HEK293 (cell line): ENCODE results near the gene NFIL3.
"Not testable (repeated sequence)": the region's sequence is repeated elsewhere in the genome, so short reads cannot be mapped to it uniquely, and the experiment has no call there.

Experiments used
- CTCF ChIA-PET: fragments of 350-600 bp; formaldehyde crosslinking; extraction: SDS; loops from one replicate; lab custom pipeline; 2021; ENCODE audit warnings: antibody characterized with exemption; lab: Yijun Ruan, JAX
- POLR2A ChIA-PET: fragments of 300-600 bp; formaldehyde crosslinking; extraction: SDS; loops from one replicate; lab custom pipeline; 2020; ENCODE audit warnings: antibody characterized with exemption, inconsistent platforms; lab: Yijun Ruan, JAX
- H3K27ac ChIP-seq: fragments of 200-500 bp; sonication (Bioruptor generic); 2 replicates; pipeline ENCODE4 v1.5.1; 2014; ENCODE audit warnings: low read depth, low read length, control low read depth, inconsistent platforms; ENCODE audit errors: extremely low read depth
- H3K36me3 ChIP-seq, 2 experiments: fragments of 200-500 bp in 1 of 2; sonication (Bioruptor generic) in 1 of 2; 1 replicate in 1 of 2; 2 replicates in 1 of 2; pipeline ENCODE4 v1.5.1; 2014 to 2017; ENCODE audit warnings: inconsistent platforms in 2 of 2, low read length in 2 of 2; ENCODE audit not compliant: control insufficient read depth in 2 of 2, insufficient read depth in 1 of 2
- H3K4me1 ChIP-seq: fragments of 200-500 bp; sonication (Bioruptor generic); 2 replicates; pipeline ENCODE4 v1.5.1; 2014; ENCODE audit warnings: mild to moderate bottlenecking, low read length, inconsistent platforms; ENCODE audit not compliant: control insufficient read depth, insufficient read depth
- H3K4me3 ChIP-seq: 2 replicates; pipeline ENCODE4 v1.5.1; 2011; ENCODE audit warnings: low read depth, mild to moderate bottlenecking, control low read depth, low read length, moderate library complexity
- H3K9me3 ChIP-seq: fragments of 200-500 bp; sonication (Bioruptor generic); 2 replicates; pipeline ENCODE4 v1.5.1; 2014; ENCODE audit warnings: low read depth, low read length, inconsistent platforms; ENCODE audit not compliant: control insufficient read depth, insufficient read depth
- GLIS1 ChIP-seq: fragments of 450-650 bp; formaldehyde crosslinking; IDR thresholded peaks from 2 replicates; pipeline ENCODE4 v1.5.1; 2016; ENCODE audit warnings: missing biosample characterization, missing genetic modification characterization
- HOXC10 ChIP-seq: sonication (generic); formaldehyde crosslinking; IDR thresholded peaks from 2 replicates; pipeline ENCODE4 v1.8.1; 2023; ENCODE audit warnings: mild to moderate bottlenecking, missing genetic modification reagents
- KLF1 ChIP-seq: fragments of 450-650 bp; formaldehyde crosslinking; IDR thresholded peaks from 2 replicates; pipeline ENCODE4 v1.5.1; 2016; ENCODE audit warnings: missing biosample characterization, missing genetic modification characterization
- KLF9 ChIP-seq: fragments of 450-650 bp; formaldehyde crosslinking; IDR thresholded peaks from 2 replicates; pipeline ENCODE4 v1.5.1; 2016; ENCODE audit warnings: missing biosample characterization, missing genetic modification characterization, low read depth
- MYNN ChIP-seq: fragments of 450-650 bp; formaldehyde crosslinking; IDR thresholded peaks from 2 replicates; pipeline ENCODE4 v1.5.1; 2016; ENCODE audit warnings: missing biosample characterization, missing genetic modification characterization, borderline replicate concordance
- OVOL3 ChIP-seq: fragments of 450-650 bp; formaldehyde crosslinking; IDR thresholded peaks from 2 replicates; pipeline ENCODE4 v1.5.1; 2016; ENCODE audit warnings: missing biosample characterization, missing genetic modification characterization
- SCRT1 ChIP-seq: fragments of 450-650 bp; formaldehyde crosslinking; IDR thresholded peaks from 2 replicates; pipeline ENCODE4 v1.5.1; 2016; ENCODE audit warnings: missing biosample characterization, missing genetic modification characterization, borderline replicate concordance
- SETDB1 ChIP-seq: IDR thresholded peaks from one replicate; pipeline ENCODE4 v1.6.1; 2017; ENCODE audit warnings: mild to moderate bottlenecking, low read length, moderate library complexity, mixed read lengths; ENCODE audit not compliant: insufficient read length
- ZBTB8A ChIP-seq: fragments of 450-650 bp; formaldehyde crosslinking; IDR thresholded peaks from 2 replicates; pipeline ENCODE4 v1.5.1; 2016; ENCODE audit warnings: missing biosample characterization, missing genetic modification characterization
- ZNF184 ChIP-seq: fragments of 450-650 bp; IDR thresholded peaks from 2 replicates; pipeline ENCODE4 v1.5.1; 2018; ENCODE audit warnings: missing biosample characterization, mild to moderate bottlenecking, missing genetic modification characterization
- ZNF335 ChIP-seq: fragments of 450-650 bp; formaldehyde crosslinking; conservative IDR thresholded peaks from 2 replicates; pipeline ENCODE4 v1.5.1; 2016; ENCODE audit warnings: missing biosample characterization, missing genetic modification characterization
- ZNF37A ChIP-seq: fragments of 450-650 bp; IDR thresholded peaks from 2 replicates; pipeline ENCODE4 v1.5.1; 2018; ENCODE audit warnings: missing biosample characterization, missing genetic modification characterization
- ZNF473 ChIP-seq: fragments of 450-650 bp; formaldehyde crosslinking; IDR thresholded peaks from 2 replicates; pipeline ENCODE4 v1.5.1; 2017; ENCODE audit warnings: missing biosample characterization, missing genetic modification characterization
- ZNF501 ChIP-seq: fragments of 450-650 bp; formaldehyde crosslinking; IDR thresholded peaks from 2 replicates; pipeline ENCODE4 v1.5.1; 2016; ENCODE audit warnings: missing biosample characterization, missing genetic modification characterization
- ZNF510 ChIP-seq: fragments of 450-650 bp; formaldehyde crosslinking; IDR thresholded peaks from 2 replicates; pipeline ENCODE4 v1.5.1; 2018; ENCODE audit warnings: mild to moderate bottlenecking, missing genetic modification characterization, missing biosample characterization; ENCODE audit not compliant: insufficient replicate concordance
- ZNF549 ChIP-seq: fragments of 450-650 bp; IDR thresholded peaks from 2 replicates; pipeline ENCODE4 v1.5.1; 2018; ENCODE audit warnings: missing biosample characterization, missing genetic modification characterization, mild to moderate bottlenecking, inconsistent platforms, moderate library complexity
- ZNF560 ChIP-seq: fragments of 450-650 bp; formaldehyde crosslinking; IDR thresholded peaks from 2 replicates; pipeline ENCODE4 v1.5.1; 2017; ENCODE audit warnings: missing biosample characterization, missing genetic modification characterization, borderline replicate concordance
- ZNF585B ChIP-seq: fragments of 450-650 bp; formaldehyde crosslinking; IDR thresholded peaks from 2 replicates; pipeline ENCODE4 v1.5.1; 2016; ENCODE audit warnings: missing biosample characterization, missing genetic modification characterization
- ZNF623 ChIP-seq: fragments of 450-650 bp; formaldehyde crosslinking; IDR thresholded peaks from 2 replicates; pipeline ENCODE4 v1.5.1; 2016; ENCODE audit warnings: missing biosample characterization, missing genetic modification characterization
- ZNF624 ChIP-seq: fragments of 450-650 bp; formaldehyde crosslinking; IDR thresholded peaks from 2 replicates; pipeline ENCODE4 v1.5.1; 2017; ENCODE audit warnings: missing biosample characterization, missing genetic modification characterization
- ZNF664 ChIP-seq: fragments of 450-650 bp; formaldehyde crosslinking; IDR thresholded peaks from 2 replicates; pipeline ENCODE4 v1.5.1; 2016; ENCODE audit warnings: missing biosample characterization, missing genetic modification characterization
- ZNF777 ChIP-seq: fragments of 450-650 bp; formaldehyde crosslinking; IDR thresholded peaks from 2 replicates; pipeline ENCODE4 v1.5.1; 2017; ENCODE audit warnings: missing biosample characterization, missing genetic modification characterization, borderline replicate concordance
- ZSCAN23 ChIP-seq: fragments of 450-650 bp; formaldehyde crosslinking; IDR thresholded peaks from 2 replicates; pipeline ENCODE4 v1.5.1; 2016; ENCODE audit warnings: missing biosample characterization, missing genetic modification characterization
- ZXDB ChIP-seq: fragments of 450-650 bp; formaldehyde crosslinking; IDR thresholded peaks from 2 replicates; pipeline ENCODE4 v1.5.1; 2016; ENCODE audit warnings: missing biosample characterization, missing genetic modification characterization
- TF ChIP-seq, protein P1 (sequence below): fragments of 450-650 bp; formaldehyde crosslinking; IDR thresholded peaks from 2 replicates; pipeline ENCODE4 v1.5.1; 2017; ENCODE audit warnings: missing biosample characterization, mild to moderate bottlenecking, missing genetic modification characterization, moderate library complexity
- TF ChIP-seq, protein P2 (sequence below): sonication (generic); formaldehyde crosslinking; IDR thresholded peaks from 2 replicates; pipeline ENCODE4 v1.8.1; 2022; ENCODE audit warnings: mild to moderate bottlenecking, moderate library complexity, missing genetic modification reagents
- TF ChIP-seq, protein P3 (sequence below): fragments of 450-650 bp; formaldehyde crosslinking; IDR thresholded peaks from 2 replicates; pipeline ENCODE4 v1.5.1; 2016; ENCODE audit warnings: missing biosample characterization, missing genetic modification characterization

NFIL3 gene

DNA sequence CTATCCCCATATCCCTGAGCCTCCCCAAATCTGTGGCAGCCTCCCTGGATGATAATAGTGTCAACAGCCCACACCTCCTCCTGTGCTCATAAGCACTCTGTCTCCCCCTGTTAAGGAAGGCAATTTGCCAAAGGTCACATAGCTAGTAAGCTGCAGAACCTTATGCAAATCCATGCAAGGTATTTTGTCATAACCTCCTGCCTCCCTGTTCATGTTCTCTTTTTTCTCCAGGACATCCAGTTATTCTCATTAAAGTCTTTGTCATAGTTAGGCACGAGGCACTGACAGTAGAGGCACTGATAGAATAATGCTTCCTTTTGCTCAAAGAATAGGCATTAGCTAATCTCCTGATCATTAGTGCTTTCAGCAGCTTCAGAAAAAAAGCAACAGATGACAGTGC is 51.7 kb downstream of the NFIL3 start:
- no peaks in the 10 kb centered on the region for H3K36me3 ChIP-seq
- no peak for TF ChIP-seq ZNF335 (tag by site-specific recombination)
- TF ChIP-seq, protein P1, sequence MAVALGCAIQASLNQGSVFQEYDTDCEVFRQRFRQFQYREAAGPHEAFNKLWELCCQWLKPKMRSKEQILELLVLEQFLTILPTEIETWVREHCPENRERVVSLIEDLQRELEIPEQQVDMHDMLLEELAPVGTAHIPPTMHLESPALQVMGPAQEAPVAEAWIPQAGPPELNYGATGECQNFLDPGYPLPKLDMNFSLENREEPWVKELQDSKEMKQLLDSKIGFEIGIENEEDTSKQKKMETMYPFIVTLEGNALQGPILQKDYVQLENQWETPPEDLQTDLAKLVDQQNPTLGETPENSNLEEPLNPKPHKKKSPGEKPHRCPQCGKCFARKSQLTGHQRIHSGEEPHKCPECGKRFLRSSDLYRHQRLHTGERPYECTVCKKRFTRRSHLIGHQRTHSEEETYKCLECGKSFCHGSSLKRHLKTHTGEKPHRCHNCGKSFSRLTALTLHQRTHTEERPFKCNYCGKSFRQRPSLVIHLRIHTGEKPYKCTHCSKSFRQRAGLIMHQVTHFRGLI (tag by site-specific recombination): no peak
- TF ChIP-seq ZNF549 (tag by site-specific recombination): no peak
- TF ChIP-seq ZNF184: no peak
- no peak for TF ChIP-seq ZNF777 (tag by site-specific recombination)
- no peak for TF ChIP-seq MYNN (tag by site-specific recombination)
- CTCF ChIA-PET: interaction anchor here (0.6 kb wide), 1 partner anchor 217 kb away, joined by 3 read pairs; no protein-coding TSS in a partner anchor
- POLR2A ChIA-PET: interaction anchor here (0.6 kb wide), 3 partner anchors 18 to 347 kb away, joined by 3 to 4 read pairs (median 3); no protein-coding TSS in a partner anchor
- H3K27ac ChIP-seq: no peak overlapping the region
- H3K4me3 ChIP-seq: no peak overlapping the region
- H3K9me3 ChIP-seq: no peaks in the 10 kb centered on the region
- no peaks in the 10 kb centered on the region for H3K4me1 ChIP-seq

DNA sequence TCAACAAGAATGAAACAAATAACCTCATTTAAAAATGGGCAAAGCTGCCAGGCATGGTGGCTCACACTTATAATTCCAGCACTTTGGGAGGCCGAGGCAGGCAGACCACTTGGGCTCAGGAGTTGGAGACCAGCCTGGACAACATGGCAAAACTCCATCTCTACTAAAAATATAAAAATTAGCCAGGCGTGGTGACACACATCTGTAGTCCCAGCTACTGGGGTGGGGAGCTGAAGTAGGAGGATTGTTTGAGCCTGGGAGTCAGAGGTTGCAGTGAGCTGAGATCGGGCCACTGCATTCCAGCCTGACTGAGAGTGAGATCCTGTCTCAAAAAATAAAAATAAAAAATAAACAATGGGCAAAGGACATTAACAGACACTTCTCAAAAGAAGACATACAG is 53.6 kb downstream of the NFIL3 start:
- H3K27ac ChIP-seq, H3K4me3 ChIP-seq, H3K4me1 ChIP-seq, H3K36me3 ChIP-seq, CTCF ChIA-PET, H3K9me3 ChIP-seq: not testable (repeated sequence)
- POLR2A ChIA-PET: interaction anchor here (0.6 kb wide), 1 partner anchor 164 kb away, joined by 7 read pairs; no protein-coding TSS in a partner anchor

DNA sequence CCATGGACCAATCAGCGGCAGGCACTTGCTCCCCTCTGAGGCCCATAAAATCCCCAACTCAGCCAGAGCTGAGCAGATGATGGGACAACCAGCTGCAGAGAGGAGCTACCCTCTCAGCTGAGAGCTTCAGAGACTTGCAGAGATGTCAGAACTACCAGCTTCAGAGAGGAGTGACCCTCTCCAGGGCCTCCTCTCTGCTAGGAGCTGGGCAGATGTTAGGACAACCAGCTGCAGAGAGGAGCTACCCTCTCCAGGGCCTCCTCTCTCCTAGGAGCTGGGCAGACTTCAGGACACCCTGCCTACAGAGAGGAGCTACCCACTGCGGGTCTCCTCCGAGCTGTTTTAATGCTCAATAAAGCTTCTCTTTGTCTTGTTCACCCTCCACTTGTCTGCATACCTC is 58.9 kb downstream of the NFIL3 start:
- H3K4me1 ChIP-seq: no peaks in the 10 kb centered on the region

DNA sequence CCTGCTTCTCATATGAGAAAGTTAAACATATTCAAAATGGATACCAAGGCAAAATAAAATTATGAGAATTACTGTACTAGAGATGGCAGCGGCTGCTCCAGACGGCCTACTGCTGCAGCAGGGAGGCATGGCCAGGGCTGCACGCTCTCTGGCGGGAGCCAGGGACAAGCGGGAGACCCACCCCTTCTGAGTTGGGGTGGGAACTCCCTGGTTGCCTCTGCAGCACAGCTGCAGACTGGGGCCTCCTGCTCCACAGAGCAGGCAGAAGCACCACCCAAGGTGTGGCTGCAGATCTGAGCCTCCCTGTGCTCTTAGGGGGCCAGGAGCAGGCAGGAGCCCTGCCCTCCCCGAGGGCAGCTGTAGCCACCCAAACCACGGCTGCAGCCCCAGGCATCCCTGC is 59.6 kb downstream of the NFIL3 start:
- peaks cover 0 to 3% of the 10 kb centered on the region in 2 experiments; a peak in 1 of 3 replicates for H3K36me3 ChIP-seq
- TF ChIP-seq ZXDB (no peak), ZSCAN23 (tag by site-specific recombination) (no peak), ZNF560 (tag by site-specific recombination) (no peak), ZNF501 (tag by site-specific recombination) (no peak), ZNF37A (tag by site-specific recombination) (no peak), KLF1 (tag by site-specific recombination) (no peak), GLIS1 (tag by site-specific recombination) (no peak), SCRT1 (no peak), ZNF664 (no peak), ZNF184 (no peak), ZNF585B (no peak), OVOL3 (no peak), ZNF510 (no peak), ZBTB8A (tag by site-specific recombination) (no peak), ZNF624 (tag by site-specific recombination) (no peak)
- TF ChIP-seq, protein P2, sequence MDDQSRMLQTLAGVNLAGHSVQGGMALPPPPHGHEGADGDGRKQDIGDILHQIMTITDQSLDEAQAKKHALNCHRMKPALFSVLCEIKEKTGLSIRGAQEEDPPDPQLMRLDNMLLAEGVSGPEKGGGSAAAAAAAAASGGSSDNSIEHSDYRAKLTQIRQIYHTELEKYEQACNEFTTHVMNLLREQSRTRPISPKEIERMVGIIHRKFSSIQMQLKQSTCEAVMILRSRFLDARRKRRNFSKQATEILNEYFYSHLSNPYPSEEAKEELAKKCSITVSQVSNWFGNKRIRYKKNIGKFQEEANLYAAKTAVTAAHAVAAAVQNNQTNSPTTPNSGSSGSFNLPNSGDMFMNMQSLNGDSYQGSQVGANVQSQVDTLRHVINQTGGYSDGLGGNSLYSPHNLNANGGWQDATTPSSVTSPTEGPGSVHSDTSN (CRISPR knock-in tag): no peak
- TF ChIP-seq, protein P3, sequence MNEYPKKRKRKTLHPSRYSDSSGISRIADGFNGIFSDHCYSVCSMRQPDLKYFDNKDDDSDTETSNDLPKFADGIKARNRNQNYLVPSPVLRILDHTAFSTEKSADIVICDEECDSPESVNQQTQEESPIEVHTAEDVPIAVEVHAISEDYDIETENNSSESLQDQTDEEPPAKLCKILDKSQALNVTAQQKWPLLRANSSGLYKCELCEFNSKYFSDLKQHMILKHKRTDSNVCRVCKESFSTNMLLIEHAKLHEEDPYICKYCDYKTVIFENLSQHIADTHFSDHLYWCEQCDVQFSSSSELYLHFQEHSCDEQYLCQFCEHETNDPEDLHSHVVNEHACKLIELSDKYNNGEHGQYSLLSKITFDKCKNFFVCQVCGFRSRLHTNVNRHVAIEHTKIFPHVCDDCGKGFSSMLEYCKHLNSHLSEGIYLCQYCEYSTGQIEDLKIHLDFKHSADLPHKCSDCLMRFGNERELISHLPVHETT: no peak
- TF ChIP-seq, all 188 proteins: peak for 0
- Histone ChIP-seq H3K9me3 (no peaks in the 10 kb centered on the region), H3K27ac (no peak overlapping the region), H3K4me1 (no peaks in the 10 kb centered on the region), H3K4me3 (no peak overlapping the region)
- CTCF ChIA-PET: no interaction called here
- POLR2A ChIA-PET: no interaction called here

More for the DNA sequence above, 58.9 kb downstream of the NFIL3 start:
- TF ChIP-seq SETDB1 (peak; percentile 67), HOXC10 (CRISPR knock-in tag) (no peak), ZXDB (no peak), KLF9 (tag by site-specific recombination) (no peak), ZNF473 (tag by site-specific recombination) (no peak), ZNF623 (tag by site-specific recombination) (no peak)
- POLR2A ChIA-PET: no interaction called here
- CTCF ChIA-PET: interaction anchor here (0.6 kb wide), 1 partner anchor 8 kb away, joined by 3 read pairs; no protein-coding TSS in a partner anchor
- Histone ChIP-seq H3K4me3 (no peak overlapping the region), H3K36me3 (no peaks in the 10 kb centered on the region), H3K9me3 (no peaks in the 10 kb centered on the region), H3K27ac (no peak overlapping the region)
